ENCODE data around the gene C2CD3.
"Not testable (repeated sequence)": the region's sequence is repeated elsewhere in the genome, so short reads cannot be mapped to it uniquely, and the experiment has no call there.

C2CD3 gene

GRCh38 chr11:74072286-74072685 lies 98.5 kb downstream of the C2CD3 start:
- in situ Hi-C loops (cut with HindIII; ENCODE audit: low sequenced_read_pairs), result no loop called here

- in situ Hi-C loops (cut with HindIII; ENCODE audit: low sequenced_read_pairs), result no loop called here
Measured at GRCh38 chr11:74070723-74071492, 99.9 kb downstream of the C2CD3 start.

GRCh38 chr11:74069146-74070046 lies 101.4 kb downstream of the C2CD3 start:
- in situ Hi-C loops (cut with HindIII; ENCODE audit: low sequenced_read_pairs), result no loop called here

- in situ Hi-C loops (cut with HindIII; ENCODE audit: low sequenced_read_pairs), result not testable (repeated sequence)
Measured at GRCh38 chr11:74066663-74067062, 104.1 kb downstream of the C2CD3 start.

GRCh38 chr11:74065534-74065933 lies 105.3 kb downstream of the C2CD3 start:
- in situ Hi-C loops (cut with HindIII; ENCODE audit: low sequenced_read_pairs), result not testable (repeated sequence)

- in situ Hi-C loops (cut with HindIII; ENCODE audit: low sequenced_read_pairs), result not testable (repeated sequence)
Measured at GRCh38 chr11:74063628-74064027, 107.2 kb downstream of the C2CD3 start.

GRCh38 chr11:74061599-74061998 lies 109.2 kb downstream of the C2CD3 start:
- in situ Hi-C loops (cut with HindIII; ENCODE audit: low sequenced_read_pairs), result not testable (repeated sequence)

- in situ Hi-C loops (cut with HindIII; ENCODE audit: low sequenced_read_pairs), result no loop called here
Measured at GRCh38 chr11:74057249-74058151, 113.3 kb downstream of the C2CD3 start.

- in situ Hi-C loops (cut with HindIII; ENCODE audit: low sequenced_read_pairs), result no loop called here
Measured at GRCh38 chr11:74055938-74056337, 114.9 kb downstream of the C2CD3 start.

GRCh38 chr11:74050465-74050864 lies 120.3 kb downstream of the C2CD3 start:
- in situ Hi-C loops (cut with HindIII; ENCODE audit: low sequenced_read_pairs), result no loop called here

- in situ Hi-C loops (cut with HindIII; ENCODE audit: low sequenced_read_pairs), result no loop called here
Measured at GRCh38 chr11:74048993-74049392, 121.8 kb downstream of the C2CD3 start.

GRCh38 chr11:74044538-74044937 lies 126.3 kb downstream of the C2CD3 start:
- in situ Hi-C loops (cut with HindIII; ENCODE audit: low sequenced_read_pairs), result no loop called here

- in situ Hi-C loops (cut with HindIII; ENCODE audit: low sequenced_read_pairs), result no loop called here
Measured at GRCh38 chr11:74043450-74043849, 127.4 kb downstream of the C2CD3 start.

- in situ Hi-C loops (cut with HindIII; ENCODE audit: low sequenced_read_pairs), result no loop called here
Measured at GRCh38 chr11:74037309-74037708, 133.5 kb downstream of the C2CD3 start.

GRCh38 chr11:74035264-74035663 lies 135.5 kb downstream of the C2CD3 start:
- in situ Hi-C loops (cut with HindIII; ENCODE audit: low sequenced_read_pairs), result no loop called here

GRCh38 chr11:74033046-74033445 lies 137.8 kb downstream of the C2CD3 start:
- in situ Hi-C loops (cut with HindIII; ENCODE audit: low sequenced_read_pairs), result no loop called here

GRCh38 chr11:74030723-74031676 lies 139.8 kb downstream of the C2CD3 start:
- in situ Hi-C loops (cut with HindIII; ENCODE audit: low sequenced_read_pairs), result no loop called here

GRCh38 chr11:74025467-74026166 lies 145.2 kb downstream of the C2CD3 start:
- in situ Hi-C loops (cut with HindIII; ENCODE audit: low sequenced_read_pairs), result no loop called here

Measured in DLD1 (cell line).